Left ventricle myocardium superior (tissue), 1 donor: ENCODE data around the gene FLNA. TPM values are rescaled to one million over a fixed set of nuclear protein-coding genes. Genes with fewer than 3 reads are reported as not detected.
A peak's percentile ranks its signal among the peaks of the same experiment; 100 is the strongest.

ENCODE experiments used
- ATAC-seq: fragments of 200-7000 bp; cut with Tn5 transposase; one replicate; pipeline ENCODE4 v1.9.1; 2020; ENCODE audit warnings: mild to moderate bottlenecking, moderate library complexity
- DNase-seq: peaks from one replicate; pipeline ENCODE4 v3.0.0-alpha.2; 2020
- intact Hi-C: fragments of 100-400 bp; cut with micrococcal nuclease; formaldehyde crosslinking; loops from one replicate; pipeline ENCODE4 v1.11.0; 2022
- total RNA-seq: library from RNA; stranded (reverse); fragmentation: NEBNext Ultra II Directional; extraction: Animal tissue kit (Norgen Biotek cat#: 25700); gene quantifications from one replicate; pipeline ENCODE4 v1.2.1, GENCODE V29; 2021
- donor health status: DM: no; HTN: yes; CAD: no; lungs with severe emphysema.

FLNA gene
- total RNA-seq, 1 donor from 2014 or later: 228 TPM

GRCh38 chrX:154366666-154367055, 7.8 kb downstream of the FLNA start:
- DNase-seq: peak; percentile 78
- ATAC-seq: peak; percentile 26
- intact Hi-C loops: no loop called here

DNA sequence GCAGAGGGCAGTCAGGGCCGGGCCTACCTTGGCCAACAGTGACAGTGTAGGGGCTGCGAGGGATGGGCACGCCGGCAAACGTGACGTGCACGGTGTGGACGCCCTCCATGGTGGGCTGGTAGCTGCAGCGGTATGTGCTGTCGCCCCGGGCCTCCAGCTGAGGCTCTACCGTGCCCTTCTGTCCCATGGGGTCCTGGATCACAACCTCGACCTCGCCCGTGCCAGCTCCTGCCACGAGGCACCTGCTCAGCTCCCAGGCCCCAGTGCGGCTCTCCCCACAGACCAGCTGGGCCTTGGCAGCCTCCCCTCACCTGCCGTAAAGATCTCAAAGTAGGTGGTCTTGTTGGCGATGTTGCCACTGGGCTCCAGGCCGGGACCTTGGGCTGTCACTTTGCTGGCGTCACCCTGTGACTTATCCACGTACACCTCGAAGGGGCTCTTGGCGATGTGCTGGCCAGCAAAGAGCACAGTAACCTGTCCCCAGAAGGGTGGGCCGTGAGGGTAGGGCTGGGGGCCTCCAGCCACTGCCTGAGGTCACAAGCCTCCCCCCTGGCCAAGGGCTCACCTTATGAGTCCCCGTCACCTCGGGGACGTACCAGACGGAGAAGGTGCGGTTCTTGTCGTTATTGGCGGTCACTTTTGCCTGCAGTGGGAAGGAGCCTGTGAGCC, 8.3 kb downstream of the FLNA start:
- intact Hi-C loops: no loop called here
- ATAC-seq: no peak
- no peak for DNase-seq

DNA sequence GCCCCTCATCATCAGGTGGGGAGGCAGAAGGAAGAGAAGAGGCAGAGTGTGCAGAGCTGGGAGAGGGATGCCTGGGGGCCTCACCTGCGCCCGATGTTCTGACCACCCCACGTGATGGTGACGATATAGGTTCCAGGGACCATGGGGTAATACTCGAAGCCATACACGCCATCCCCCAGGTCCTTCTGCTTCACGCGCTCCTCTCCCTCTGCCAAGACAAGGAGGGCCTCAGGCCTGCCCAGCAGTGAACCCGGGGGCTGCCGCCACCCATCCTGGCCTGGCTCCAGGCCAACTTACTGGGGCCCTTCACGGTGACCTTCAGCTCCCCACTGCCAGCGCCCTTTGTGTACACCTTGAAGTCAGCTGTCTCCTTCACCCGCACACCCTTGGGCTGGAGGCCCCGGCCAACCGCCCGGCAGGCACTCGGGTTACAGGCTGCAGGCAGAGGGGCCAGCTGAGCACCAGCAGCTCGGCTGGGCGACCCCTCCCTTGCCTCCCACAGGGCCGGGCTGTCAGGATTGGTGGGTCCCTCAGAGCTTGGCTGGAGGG, 9.3 kb downstream of the FLNA start:
- intact Hi-C loops: no loop called here
- DNase-seq (no peak), ATAC-seq (no peak)

DNA sequence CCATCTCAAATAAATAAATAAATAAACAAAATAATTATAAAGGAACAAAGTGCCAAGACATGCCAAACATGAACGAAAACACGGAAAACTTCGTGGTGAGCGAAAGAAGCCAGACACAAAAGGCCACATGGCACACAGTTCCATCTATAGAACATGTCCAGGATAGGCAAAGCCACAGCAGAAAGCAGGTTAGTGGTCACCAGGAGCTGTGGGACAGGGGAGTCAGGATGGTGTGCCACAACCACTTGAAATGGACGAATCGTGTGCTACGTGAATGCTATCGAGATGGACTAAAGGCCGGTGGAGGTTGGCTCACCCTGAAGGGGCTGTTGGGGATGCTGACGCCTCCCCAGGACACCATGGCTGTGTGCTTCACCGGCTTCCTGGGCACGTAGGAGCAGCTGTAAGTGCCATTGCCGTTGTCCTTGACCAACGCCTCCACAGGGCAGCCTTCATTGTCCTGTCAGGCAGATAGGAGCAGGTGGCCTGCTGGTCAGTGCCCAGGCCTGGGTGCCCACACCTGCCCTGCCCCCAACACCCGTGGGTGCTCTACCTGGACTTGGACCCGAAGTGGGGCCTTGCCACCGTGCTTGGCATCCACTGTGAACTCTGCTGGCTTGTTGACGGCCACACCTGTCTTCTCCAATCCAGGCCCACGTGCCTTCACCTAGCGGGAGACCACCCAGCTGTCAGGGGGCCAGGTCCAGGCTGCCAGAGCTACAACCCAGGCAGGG, 10.6 kb downstream of the FLNA start:
- ATAC-seq: no peak
- intact Hi-C loops: no loop called here
- DNase-seq: no peak

- no peak for ATAC-seq
- intact Hi-C loops: no loop called here
- no peak for DNase-seq
Measured at GRCh38 chrX:154362085-154362742, 12.2 kb downstream of the FLNA start.

DNA sequence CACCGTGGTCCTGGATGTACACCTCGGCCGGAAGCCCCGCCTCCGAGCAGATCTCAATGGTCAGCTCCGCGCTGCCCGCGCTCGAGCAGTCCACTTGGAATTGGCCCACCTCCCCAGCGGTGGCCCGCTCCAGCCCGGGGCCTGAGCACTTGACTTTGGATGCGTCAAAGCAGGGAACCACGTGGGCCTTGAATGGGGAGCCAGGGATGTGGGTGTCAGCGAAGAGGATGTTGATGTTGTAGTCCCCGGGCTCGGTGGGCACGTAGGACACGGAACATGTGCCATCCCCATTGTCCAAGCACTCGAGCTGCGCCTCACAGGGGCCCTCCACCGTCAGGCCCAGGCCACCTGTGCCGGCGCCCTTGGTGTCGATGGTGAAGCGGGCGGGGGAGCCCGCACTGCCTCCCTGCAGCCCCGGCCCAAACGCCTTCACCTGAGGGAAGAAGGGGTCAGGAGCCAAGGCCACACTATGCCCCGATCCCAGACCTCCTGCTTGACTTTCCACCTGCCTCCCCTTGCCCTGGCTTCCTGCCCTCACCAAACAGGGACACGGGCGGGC, 14.2 kb downstream of the FLNA start:
- ATAC-seq (no peak), DNase-seq (no peak)
- intact Hi-C loops: no loop called here

DNA sequence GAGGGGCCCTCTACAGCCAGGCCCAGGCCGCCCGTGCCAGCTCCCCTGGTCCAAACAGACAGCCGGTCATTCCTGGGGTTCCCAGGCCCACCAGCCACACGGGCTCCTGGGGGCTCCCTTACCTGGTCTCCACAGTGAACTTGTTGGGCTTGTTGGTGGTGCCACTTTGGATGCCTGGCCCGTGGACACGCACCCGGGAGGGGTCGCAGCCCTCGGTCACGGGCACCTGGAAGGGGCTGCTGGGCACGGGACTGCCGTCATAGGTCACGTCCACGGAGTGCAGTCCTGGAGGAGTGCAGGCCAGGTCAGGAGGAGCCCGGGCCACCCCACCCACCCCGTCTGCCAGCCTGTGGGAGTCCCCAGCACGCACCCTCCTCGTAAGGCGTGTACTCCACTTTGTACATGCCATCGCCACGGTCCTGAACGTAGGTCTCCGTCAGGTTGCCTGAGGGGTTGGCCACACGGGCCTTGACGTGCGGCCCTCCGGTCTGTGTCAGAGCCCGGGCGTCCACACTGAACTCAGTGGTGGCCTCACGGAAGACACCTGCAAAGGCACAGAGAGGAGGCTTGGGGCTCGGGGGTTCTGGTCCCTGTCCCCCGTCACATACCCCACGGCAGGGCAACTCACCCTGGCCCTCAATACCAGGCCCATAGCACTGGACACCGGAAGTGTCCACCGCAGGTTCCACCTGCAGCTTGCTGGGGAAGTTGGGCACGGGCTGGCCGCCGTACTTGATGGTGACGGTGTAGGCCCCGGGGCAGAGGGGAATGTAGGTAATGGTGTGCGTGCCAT, 14.9 kb downstream of the FLNA start:
- intact Hi-C loops: no loop called here
- DNase-seq (no peak), ATAC-seq (no peak)

- DNase-seq: no peak
Measured at GRCh38 chrX:154358829-154359228, 15.6 kb downstream of the FLNA start.

GRCh38 chrX:154358011-154358410, 16.4 kb downstream of the FLNA start:
- ATAC-seq (no peak), DNase-seq (peak; percentile 16)
- intact Hi-C loops: no loop called here

More at GRCh38 chrX:154358829-154359228, 15.6 kb downstream of the FLNA start:
- intact Hi-C loops: no loop called here
- no peak for ATAC-seq

DNA sequence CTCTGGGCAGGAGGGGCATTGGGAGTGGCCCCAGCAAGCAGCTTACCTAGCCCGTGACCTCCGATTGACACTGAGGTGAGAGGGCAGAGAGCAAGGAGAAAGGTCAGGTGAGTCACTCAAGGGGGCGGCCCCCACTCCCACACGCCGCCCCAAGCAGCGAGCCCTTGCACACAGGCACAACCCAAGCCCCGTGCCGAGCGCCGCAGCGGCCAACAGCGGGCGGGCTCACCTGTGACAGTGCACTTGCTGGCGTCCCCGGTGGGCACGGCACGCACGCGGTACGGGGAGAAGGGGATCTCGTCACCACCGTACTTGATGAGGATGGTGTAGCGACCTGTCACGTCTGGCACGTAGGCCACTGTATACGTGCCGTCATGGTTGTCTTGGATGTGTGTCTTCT, 17.2 kb downstream of the FLNA start:
- intact Hi-C loops: no loop called here
- DNase-seq (peak; percentile 23), ATAC-seq (no peak)

DNA sequence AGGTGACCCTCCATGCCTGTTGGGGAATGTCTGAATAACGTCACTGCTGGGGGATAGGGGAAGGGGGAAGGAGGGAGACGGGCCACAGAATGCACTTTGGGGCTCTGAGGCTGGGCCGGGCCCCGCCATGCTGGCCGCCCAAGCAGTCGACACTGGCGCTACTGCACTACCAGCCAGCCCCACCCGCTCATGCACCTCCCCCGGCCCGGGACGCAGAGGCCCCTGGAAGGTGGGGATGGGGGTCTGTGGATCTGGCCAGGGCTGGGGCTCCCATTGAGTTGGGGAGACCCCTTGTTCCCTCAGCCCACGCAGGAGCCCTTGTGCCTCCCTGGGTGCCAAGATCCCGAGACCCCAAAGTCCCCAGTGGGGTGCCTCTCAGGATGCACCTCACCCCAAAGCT, 17.8 kb downstream of the FLNA start:
- intact Hi-C loops: no loop called here
- no peak for DNase-seq
- ATAC-seq: no peak

DNA sequence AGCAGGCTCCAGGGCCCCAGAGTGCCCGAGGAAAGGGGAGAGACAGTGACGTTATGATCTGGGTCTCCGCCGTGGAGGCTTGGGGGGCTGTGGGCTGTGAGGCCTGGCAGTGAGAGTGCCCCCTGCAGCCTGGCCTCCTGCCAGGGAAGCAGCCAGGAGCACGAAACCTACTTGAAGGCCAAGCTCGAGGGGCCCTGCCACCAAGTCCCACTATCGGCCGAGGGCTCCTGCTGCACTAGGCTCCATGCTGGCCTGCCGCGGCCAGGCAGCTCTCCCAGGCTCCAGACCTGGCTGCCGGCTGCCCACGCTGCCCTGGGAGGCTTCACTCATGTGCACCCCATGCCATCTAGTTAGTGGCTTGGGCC, 18.7 kb downstream of the FLNA start:
- intact Hi-C loops: no loop called here
- ATAC-seq: no peak
- peak; percentile 44 for DNase-seq

- intact Hi-C loops: no loop called here
- no peak for ATAC-seq
- DNase-seq: peak; percentile 11
Measured at GRCh38 chrX:154355094-154355775, 19.2 kb downstream of the FLNA start.

GRCh38 chrX:154354516-154354915, 19.9 kb downstream of the FLNA start:
- DNase-seq (no peak), ATAC-seq (no peak)
- intact Hi-C loops: no loop called here

DNA sequence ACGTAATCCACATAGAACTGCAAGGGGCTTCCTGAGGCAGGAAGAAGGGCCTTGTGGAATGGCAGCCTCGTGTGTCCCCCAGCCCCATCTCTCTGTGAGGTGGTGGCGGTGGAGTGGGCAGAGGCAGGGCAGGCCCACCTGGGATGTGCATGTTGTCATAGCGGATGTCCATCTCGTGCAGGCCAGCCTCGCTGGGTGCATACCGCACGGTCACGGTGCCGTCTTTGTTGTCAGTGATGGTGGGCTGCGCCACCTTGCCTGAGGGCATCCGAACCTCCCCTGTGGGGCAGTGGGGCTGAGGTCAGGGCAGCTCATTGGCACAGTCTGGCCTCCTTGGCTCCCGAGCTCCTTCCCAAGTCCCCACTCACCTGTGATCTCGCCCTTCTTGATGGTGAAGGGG, 20.4 kb downstream of the FLNA start:
- intact Hi-C loops: no loop called here
- peak; percentile 15 for DNase-seq

GRCh38 chrX:154353172-154353843, 21.1 kb downstream of the FLNA start:
- DNase-seq: peak; percentile 7
- intact Hi-C loops: no loop called here
- ATAC-seq: no peak

More for the DNA sequence above, 20.4 kb downstream of the FLNA start:
- ATAC-seq: no peak

DNA sequence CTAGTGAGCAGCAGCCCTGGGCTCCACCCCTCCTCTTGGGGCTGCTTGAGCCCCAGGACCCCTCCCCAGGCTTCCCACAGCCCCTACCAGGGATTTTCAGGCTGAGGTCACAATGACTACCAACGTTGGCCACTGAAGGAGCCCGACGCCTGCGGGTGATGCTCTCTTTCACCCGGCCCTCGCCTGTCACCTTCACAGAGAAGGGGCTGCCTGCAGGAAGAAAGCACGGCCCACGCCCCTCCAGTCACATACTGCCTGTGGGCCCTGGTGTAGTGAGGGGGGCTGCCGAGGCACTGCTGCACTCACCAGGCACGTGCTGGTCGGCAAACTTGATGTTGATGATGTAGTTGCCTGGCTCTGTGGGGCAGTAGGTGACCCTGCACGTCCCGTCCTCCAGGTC, 22.0 kb downstream of the FLNA start:
- DNase-seq (peak; percentile 4), ATAC-seq (no peak)
- intact Hi-C loops: no loop called here

DNA sequence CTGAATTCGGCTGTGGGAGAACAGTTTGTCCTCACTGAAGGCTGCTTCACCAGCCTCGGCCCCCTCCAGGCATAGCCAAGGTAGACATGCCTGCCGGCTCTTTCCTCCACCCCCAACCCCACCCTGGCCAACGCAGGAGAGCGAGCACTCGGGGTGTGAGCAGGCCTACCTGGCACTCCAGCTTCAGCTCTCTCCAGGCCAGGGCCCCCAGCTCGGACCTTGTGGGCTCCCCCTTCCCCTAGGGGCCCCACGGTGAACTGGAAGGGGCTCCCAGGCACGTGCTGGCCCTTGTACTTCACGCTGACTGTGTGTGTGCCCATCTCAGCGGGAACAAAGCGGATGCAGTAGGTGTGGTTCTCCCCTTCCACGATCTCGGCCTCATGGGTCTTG, 22.4 kb downstream of the FLNA start:
- intact Hi-C loops: no loop called here
- DNase-seq (no peak), ATAC-seq (no peak)
